ENCODE measurements around the gene SEC61A1.

The SEC61A1 gene

DNA sequence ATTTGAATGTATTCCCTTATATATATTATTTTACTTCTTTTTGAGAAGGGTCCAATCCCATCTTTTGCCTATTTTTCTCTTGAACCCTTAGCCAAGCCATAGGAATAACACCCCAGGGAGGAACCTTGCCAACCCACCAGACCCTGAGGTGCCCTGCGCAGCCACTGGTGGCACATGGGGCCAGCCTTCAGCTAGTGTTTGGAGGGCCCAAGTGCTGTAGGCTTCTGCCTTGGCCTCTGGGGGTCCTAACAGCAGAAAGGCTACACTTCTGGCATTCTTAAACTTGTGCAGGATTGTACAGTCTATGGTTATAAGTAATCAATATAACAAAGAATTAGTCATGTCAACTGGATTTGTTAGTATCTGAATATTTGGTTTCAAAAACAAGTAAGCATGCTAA, 36.9 kb downstream of the SEC61A1 start:
- POLR2A ChIA-PET, result interaction anchor here (0.7 kb wide), 1 partner anchor 18 kb away, joined by 5 read pairs; no protein-coding TSS in a partner anchor
- Histone ChIP-seq H3K4me3 (ENCODE audit: low read depth, low read length) (no peak overlapping the region), H3K27ac (ENCODE audit: extremely low read depth, low read depth, low read length) (no peak overlapping the region), H3K4me1 (ENCODE audit: control insufficient read depth, insufficient read depth, low read length) (no peaks in the 10 kb centered on the region), H3K36me3 (ENCODE audit: control insufficient read depth in 2 of 2, insufficient read depth in 1 of 2, low read length in 2 of 2) (peaks cover 3 to 63% of the 10 kb centered on the region in 2 experiments; a peak in 2 of 3 replicates), H3K9me3 (ENCODE audit: control insufficient read depth, insufficient read depth, low read depth, low read length) (no peaks in the 10 kb centered on the region)
- CTCF ChIA-PET, result interaction anchor here (0.7 kb wide), 1 partner anchor 14 kb away, joined by 5 read pairs; no protein-coding TSS in a partner anchor
- TF ChIP-seq ZNF501 (tag by site-specific recombination; IDR thresholded peaks at IDR 0.05) (no peak), TCF7L2 (IDR thresholded peaks at IDR 0.05; ENCODE audit: borderline replicate concordance, low read depth, low read length) (no peak), ZNF48 (tag by site-specific recombination; IDR thresholded peaks at IDR 0.05) (no peak)

DNA sequence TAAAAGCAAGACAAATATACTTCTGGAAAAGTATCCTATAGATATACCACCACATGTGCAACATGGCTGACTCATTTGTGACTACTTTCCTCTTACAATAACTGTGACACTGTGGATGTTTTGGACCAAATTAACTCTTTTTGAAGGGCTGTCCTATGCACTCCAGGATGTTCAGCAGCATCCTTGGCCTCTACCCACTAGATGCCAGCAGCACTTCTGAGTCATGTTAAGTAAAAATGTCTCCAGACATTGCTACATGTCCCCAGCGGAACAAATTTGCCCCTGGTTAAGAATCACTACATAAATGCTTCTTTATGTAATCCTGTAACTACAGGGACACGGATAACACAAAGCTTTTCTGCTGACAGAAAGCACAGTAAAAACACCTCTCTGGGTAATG, 39.3 kb downstream of the SEC61A1 start:
- POLR2A ChIA-PET, result interaction anchor here (1.0 kb wide), 1 partner anchor 32 kb away, joined by 3 read pairs; the partner anchor contains the start of gene RUVBL1
- Histone ChIP-seq H3K36me3 (ENCODE audit: control insufficient read depth in 2 of 2, insufficient read depth in 1 of 2, low read length in 2 of 2) (peaks cover 3 to 62% of the 10 kb centered on the region in 2 experiments; a peak in 2 of 3 replicates), H3K4me3 (ENCODE audit: low read depth, low read length) (no peak overlapping the region), H3K9me3 (ENCODE audit: control insufficient read depth, insufficient read depth, low read depth, low read length) (no peaks in the 10 kb centered on the region), H3K27ac (ENCODE audit: extremely low read depth, low read depth, low read length) (no peak overlapping the region), H3K4me1 (ENCODE audit: control insufficient read depth, insufficient read depth, low read length) (no peaks in the 10 kb centered on the region)
- TF ChIP-seq, protein P1, sequence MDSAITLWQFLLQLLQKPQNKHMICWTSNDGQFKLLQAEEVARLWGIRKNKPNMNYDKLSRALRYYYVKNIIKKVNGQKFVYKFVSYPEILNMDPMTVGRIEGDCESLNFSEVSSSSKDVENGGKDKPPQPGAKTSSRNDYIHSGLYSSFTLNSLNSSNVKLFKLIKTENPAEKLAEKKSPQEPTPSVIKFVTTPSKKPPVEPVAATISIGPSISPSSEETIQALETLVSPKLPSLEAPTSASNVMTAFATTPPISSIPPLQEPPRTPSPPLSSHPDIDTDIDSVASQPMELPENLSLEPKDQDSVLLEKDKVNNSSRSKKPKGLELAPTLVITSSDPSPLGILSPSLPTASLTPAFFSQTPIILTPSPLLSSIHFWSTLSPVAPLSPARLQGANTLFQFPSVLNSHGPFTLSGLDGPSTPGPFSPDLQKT (IDR thresholded peaks at IDR 0.05; ENCODE audit: borderline replicate concordance, low read depth, low read length), result no peak
- TF ChIP-seq ZNF48 (tag by site-specific recombination; IDR thresholded peaks at IDR 0.05) (no peak), ZNF10 (tag by site-specific recombination; IDR thresholded peaks at IDR 0.05) (no peak), GFI1B (tag by site-specific recombination; IDR thresholded peaks at IDR 0.05) (no peak), ZNF544 (tag by site-specific recombination; IDR thresholded peaks at IDR 0.05) (no peak), SETDB1 (IDR thresholded peaks at IDR 0.05; ENCODE audit: insufficient read length, low read length) (no peak), ZNF121 (tag by site-specific recombination; IDR thresholded peaks at IDR 0.05) (no peak), ZNF843 (tag by site-specific recombination; IDR thresholded peaks at IDR 0.05) (no peak), ZNF157 (tag by site-specific recombination; IDR thresholded peaks at IDR 0.05) (no peak)
- TF ChIP-seq, protein P2, sequence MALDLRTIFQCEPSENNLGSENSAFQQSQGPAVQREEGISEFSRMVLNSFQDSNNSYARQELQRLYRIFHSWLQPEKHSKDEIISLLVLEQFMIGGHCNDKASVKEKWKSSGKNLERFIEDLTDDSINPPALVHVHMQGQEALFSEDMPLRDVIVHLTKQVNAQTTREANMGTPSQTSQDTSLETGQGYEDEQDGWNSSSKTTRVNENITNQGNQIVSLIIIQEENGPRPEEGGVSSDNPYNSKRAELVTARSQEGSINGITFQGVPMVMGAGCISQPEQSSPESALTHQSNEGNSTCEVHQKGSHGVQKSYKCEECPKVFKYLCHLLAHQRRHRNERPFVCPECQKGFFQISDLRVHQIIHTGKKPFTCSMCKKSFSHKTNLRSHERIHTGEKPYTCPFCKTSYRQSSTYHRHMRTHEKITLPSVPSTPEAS (tag by site-specific recombination; IDR thresholded peaks at IDR 0.05), result no peak
- TF ChIP-seq, protein P3, sequence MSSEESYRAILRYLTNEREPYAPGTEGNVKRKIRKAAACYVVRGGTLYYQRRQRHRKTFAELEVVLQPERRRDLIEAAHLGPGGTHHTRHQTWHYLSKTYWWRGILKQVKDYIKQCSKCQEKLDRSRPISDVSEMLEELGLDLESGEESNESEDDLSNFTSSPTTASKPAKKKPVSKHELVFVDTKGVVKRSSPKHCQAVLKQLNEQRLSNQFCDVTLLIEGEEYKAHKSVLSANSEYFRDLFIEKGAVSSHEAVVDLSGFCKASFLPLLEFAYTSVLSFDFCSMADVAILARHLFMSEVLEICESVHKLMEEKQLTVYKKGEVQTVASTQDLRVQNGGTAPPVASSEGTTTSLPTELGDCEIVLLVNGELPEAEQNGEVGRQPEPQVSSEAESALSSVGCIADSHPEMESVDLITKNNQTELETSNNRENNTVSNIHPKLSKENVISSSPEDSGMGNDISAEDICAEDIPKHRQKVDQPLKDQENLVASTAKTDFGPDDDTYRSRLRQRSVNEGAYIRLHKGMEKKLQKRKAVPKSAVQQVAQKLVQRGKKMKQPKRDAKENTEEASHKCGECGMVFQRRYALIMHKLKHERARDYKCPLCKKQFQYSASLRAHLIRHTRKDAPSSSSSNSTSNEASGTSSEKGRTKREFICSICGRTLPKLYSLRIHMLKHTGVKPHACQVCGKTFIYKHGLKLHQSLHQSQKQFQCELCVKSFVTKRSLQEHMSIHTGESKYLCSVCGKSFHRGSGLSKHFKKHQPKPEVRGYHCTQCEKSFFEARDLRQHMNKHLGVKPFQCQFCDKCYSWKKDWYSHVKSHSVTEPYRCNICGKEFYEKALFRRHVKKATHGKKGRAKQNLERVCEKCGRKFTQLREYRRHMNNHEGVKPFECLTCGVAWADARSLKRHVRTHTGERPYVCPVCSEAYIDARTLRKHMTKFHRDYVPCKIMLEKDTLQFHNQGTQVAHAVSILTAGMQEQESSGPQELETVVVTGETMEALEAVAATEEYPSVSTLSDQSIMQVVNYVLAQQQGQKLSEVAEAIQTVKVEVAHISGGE (tag by site-specific recombination; conservative IDR thresholded peaks at IDR 0.05; ENCODE audit: low read depth), result no peak
- TF ChIP-seq, protein P4, sequence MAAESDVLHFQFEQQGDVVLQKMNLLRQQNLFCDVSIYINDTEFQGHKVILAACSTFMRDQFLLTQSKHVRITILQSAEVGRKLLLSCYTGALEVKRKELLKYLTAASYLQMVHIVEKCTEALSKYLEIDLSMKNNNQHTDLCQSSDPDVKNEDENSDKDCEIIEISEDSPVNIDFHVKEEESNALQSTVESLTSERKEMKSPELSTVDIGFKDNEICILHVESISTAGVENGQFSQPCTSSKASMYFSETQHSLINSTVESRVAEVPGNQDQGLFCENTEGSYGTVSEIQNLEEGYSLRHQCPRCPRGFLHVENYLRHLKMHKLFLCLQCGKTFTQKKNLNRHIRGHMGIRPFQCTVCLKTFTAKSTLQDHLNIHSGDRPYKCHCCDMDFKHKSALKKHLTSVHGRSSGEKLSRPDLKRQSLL (tag by site-specific recombination; IDR thresholded peaks at IDR 0.05), result no peak
- TF ChIP-seq, protein P5, sequence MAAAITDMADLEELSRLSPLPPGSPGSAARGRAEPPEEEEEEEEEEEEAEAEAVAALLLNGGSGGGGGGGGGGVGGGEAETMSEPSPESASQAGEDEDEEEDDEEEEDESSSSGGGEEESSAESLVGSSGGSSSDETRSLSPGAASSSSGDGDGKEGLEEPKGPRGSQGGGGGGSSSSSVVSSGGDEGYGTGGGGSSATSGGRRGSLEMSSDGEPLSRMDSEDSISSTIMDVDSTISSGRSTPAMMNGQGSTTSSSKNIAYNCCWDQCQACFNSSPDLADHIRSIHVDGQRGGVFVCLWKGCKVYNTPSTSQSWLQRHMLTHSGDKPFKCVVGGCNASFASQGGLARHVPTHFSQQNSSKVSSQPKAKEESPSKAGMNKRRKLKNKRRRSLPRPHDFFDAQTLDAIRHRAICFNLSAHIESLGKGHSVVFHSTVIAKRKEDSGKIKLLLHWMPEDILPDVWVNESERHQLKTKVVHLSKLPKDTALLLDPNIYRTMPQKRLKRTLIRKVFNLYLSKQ (tag by site-specific recombination; IDR thresholded peaks at IDR 0.05; ENCODE audit: borderline replicate concordance), result no peak
- TF ChIP-seq, protein P6, sequence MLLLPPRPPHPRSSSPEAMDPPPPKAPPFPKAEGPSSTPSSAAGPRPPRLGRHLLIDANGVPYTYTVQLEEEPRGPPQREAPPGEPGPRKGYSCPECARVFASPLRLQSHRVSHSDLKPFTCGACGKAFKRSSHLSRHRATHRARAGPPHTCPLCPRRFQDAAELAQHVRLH (tag by site-specific recombination; IDR thresholded peaks at IDR 0.05), result no peak
- CTCF ChIA-PET, result interaction anchor here (0.9 kb wide), 2 partner anchors 12 to 42 kb away, joined by 3 to 5 read pairs; no protein-coding TSS in a partner anchor
